AG09319 (cell line): ENCODE data around the gene TOMM34.

ENCODE experiments used
- DNase-seq: peaks from one replicate; pipeline ENCODE4 v3.0.0-alpha.2; 2010; ENCODE audit warnings: low read depth; ENCODE audit errors: extremely low read depth
- CTCF ChIP-seq: IDR thresholded peaks from 2 replicates; pipeline ENCODE4 v1.5.1; 2011; ENCODE audit warnings: low read depth, mild to moderate bottlenecking, inconsistent platforms, low read length, moderate library complexity

The TOMM34 gene

GRCh38 chr20:44930517-44931168 is 29.6 kb downstream of the TOMM34 start:
- TF ChIP-seq CTCF = no peak

GRCh38 chr20:44928595-44928994 is 31.6 kb downstream of the TOMM34 start:
- no peak for DNase-seq
- no peak for TF ChIP-seq CTCF

More at GRCh38 chr20:44930517-44931168, 29.6 kb downstream of the TOMM34 start:
- DNase-seq = no peak

- DNase-seq = no peak
- TF ChIP-seq CTCF = no peak
These were observed 35.7 kb downstream of the TOMM34 start for GRCh38 chr20:44924541-44924940.

GRCh38 chr20:44921447-44921846 is 38.8 kb downstream of the TOMM34 start:
- DNase-seq = no peak
- no peak for TF ChIP-seq CTCF

GRCh38 chr20:44918761-44919160 is 41.4 kb downstream of the TOMM34 start:
- TF ChIP-seq CTCF = no peak
- DNase-seq = no peak

- TF ChIP-seq CTCF = no peak
- no peak for DNase-seq
These were observed 41.9 kb downstream of the TOMM34 start for GRCh38 chr20:44918342-44918741.

- no peak for DNase-seq
- TF ChIP-seq CTCF = no peak
These were observed 42.8 kb downstream of the TOMM34 start for GRCh38 chr20:44917399-44917798.
